ENCODE results near the gene BICD1. TPM values are rescaled to one million over a fixed set of nuclear protein-coding genes. Genes with fewer than 3 reads are reported as not detected.

Gene BICD1
- total and polyA plus RNA-seq, 4 donors = 6.1 to 22.9 (median 12.8) TPM

- Histone ChIP-seq H3K27ac (ENCODE audit: low read depth in 1 of 2, low read length in 1 of 2) (no peak overlapping the region), H3K4me1 (ENCODE audit: control insufficient read depth in 5 of 5, insufficient read depth in 5 of 5, low read length in 5 of 5) (no peaks in the 10 kb centered on the region), H3K27me3 (ENCODE audit: control insufficient read depth in 3 of 3, insufficient read depth in 3 of 3, low read length in 2 of 3) (no peaks in the 10 kb centered on the region), H3K9ac (ENCODE audit: insufficient read depth in 1 of 2, low read length in 2 of 2) (no peak overlapping the region), H3K9me3 (ENCODE audit: control insufficient read depth in 4 of 4, insufficient read depth in 3 of 4, low read length in 3 of 4) (peaks cover 0 to 6% (median 3%) of the 10 kb centered on the region in 4 donors), H3K4me3 (no peak overlapping the region), H3K36me3 (ENCODE audit: control insufficient read depth in 4 of 4, insufficient read depth in 4 of 4, low read length in 4 of 4) (peaks cover 0 to 8% (median 0%) of the 10 kb centered on the region in 4 donors)
- ATAC-seq (ENCODE audit: insufficient read depth, low FRiP score) (no peak), DNase-seq (no peak)
- TF ChIP-seq CTCF (IDR thresholded peaks at IDR 0.05; ENCODE audit: control extremely low read depth, extremely low read depth) = no peak
- 98 to 99% methylated on average over 2 of the region's 2 CpGs for whole genome bisulfite sequencing, 2 donors
Measured at GRCh38 chr12:32235251-32235650, 128.6 kb downstream of the BICD1 start.

- H3K9me3 ChIP-seq (ENCODE audit: control insufficient read depth in 4 of 4, insufficient read depth in 3 of 4, low read length in 3 of 4) = peaks cover 0 to 6% (median 4%) of the 10 kb centered on the region in 4 donors
- peaks cover 0 to 8% (median 0%) of the 10 kb centered on the region in 4 donors for H3K36me3 ChIP-seq (ENCODE audit: control insufficient read depth in 4 of 4, insufficient read depth in 4 of 4, low read length in 4 of 4)
- 92 to 94% methylated on average over 5 of the region's 5 CpGs for WGBS, 2 donors
- no peak overlapping the region for H3K9ac ChIP-seq (ENCODE audit: insufficient read depth in 1 of 2, low read length in 2 of 2)
- no peaks in the 10 kb centered on the region for H3K27me3 ChIP-seq (ENCODE audit: control insufficient read depth in 3 of 3, insufficient read depth in 3 of 3, low read length in 2 of 3)
- DNase-seq (no peak), ATAC-seq (ENCODE audit: insufficient read depth, low FRiP score) (no peak)
- H3K27ac ChIP-seq (ENCODE audit: low read depth in 1 of 2, low read length in 1 of 2) = no peak overlapping the region
- TF ChIP-seq CTCF (IDR thresholded peaks at IDR 0.05; ENCODE audit: control extremely low read depth, extremely low read depth) = no peak
- H3K4me3 ChIP-seq = no peak overlapping the region
- no peaks in the 10 kb centered on the region for H3K4me1 ChIP-seq (ENCODE audit: control insufficient read depth in 5 of 5, insufficient read depth in 5 of 5, low read length in 5 of 5)
Measured at GRCh38 chr12:32240162-32240561, 133.5 kb downstream of the BICD1 start.

GRCh38 chr12:32240831-32241230 lies 134.2 kb downstream of the BICD1 start:
- H3K9ac ChIP-seq (ENCODE audit: insufficient read depth in 1 of 2, low read length in 2 of 2) = no peak overlapping the region
- peaks cover 0 to 8% (median 0%) of the 10 kb centered on the region in 4 donors for H3K36me3 ChIP-seq (ENCODE audit: control insufficient read depth in 4 of 4, insufficient read depth in 4 of 4, low read length in 4 of 4)
- H3K4me1 ChIP-seq (ENCODE audit: control insufficient read depth in 5 of 5, insufficient read depth in 5 of 5, low read length in 5 of 5) = no peaks in the 10 kb centered on the region
- no peak for DNase-seq
- 89 to 97% methylated on average over 4 of the region's 4 CpGs for WGBS, 2 donors
- H3K27me3 ChIP-seq (ENCODE audit: control insufficient read depth in 3 of 3, insufficient read depth in 3 of 3, low read length in 2 of 3) = no peaks in the 10 kb centered on the region
- peaks cover 0 to 6% (median 4%) of the 10 kb centered on the region in 4 donors for H3K9me3 ChIP-seq (ENCODE audit: control insufficient read depth in 4 of 4, insufficient read depth in 3 of 4, low read length in 3 of 4)
- no peak for ATAC-seq (ENCODE audit: insufficient read depth, low FRiP score)
- TF ChIP-seq CTCF (IDR thresholded peaks at IDR 0.05; ENCODE audit: control extremely low read depth, extremely low read depth) = no peak
- H3K4me3 ChIP-seq = no peak overlapping the region
- H3K27ac ChIP-seq (ENCODE audit: low read depth in 1 of 2, low read length in 1 of 2) = no peak overlapping the region

GRCh38 chr12:32242641-32243040 lies 136.0 kb downstream of the BICD1 start:
- no peaks in the 10 kb centered on the region for H3K4me1 ChIP-seq (ENCODE audit: control insufficient read depth in 5 of 5, insufficient read depth in 5 of 5, low read length in 5 of 5)
- no peaks in the 10 kb centered on the region for H3K36me3 ChIP-seq (ENCODE audit: control insufficient read depth in 4 of 4, insufficient read depth in 4 of 4, low read length in 4 of 4)
- DNase-seq = no peak
- no peak for TF ChIP-seq CTCF (IDR thresholded peaks at IDR 0.05; ENCODE audit: control extremely low read depth, extremely low read depth)
- H3K9ac ChIP-seq (ENCODE audit: insufficient read depth in 1 of 2, low read length in 2 of 2) = no peak overlapping the region
- no peak for ATAC-seq (ENCODE audit: insufficient read depth, low FRiP score)
- H3K4me3 ChIP-seq = no peak overlapping the region
- H3K27me3 ChIP-seq (ENCODE audit: control insufficient read depth in 3 of 3, insufficient read depth in 3 of 3, low read length in 2 of 3) = no peaks in the 10 kb centered on the region
- H3K9me3 ChIP-seq (ENCODE audit: control insufficient read depth in 4 of 4, insufficient read depth in 3 of 4, low read length in 3 of 4) = peaks cover 0 to 2% (median 0%) of the 10 kb centered on the region in 4 donors
- 79 to 82% methylated on average over 2 of the region's 2 CpGs for whole genome bisulfite sequencing, 2 donors
- no peak overlapping the region for H3K27ac ChIP-seq (ENCODE audit: low read depth in 1 of 2, low read length in 1 of 2)

Measured in lung (tissue), 12 donors.